Heart right ventricle (tissue), 16 donors: ENCODE data around the gene PXT1. TPM values are rescaled to one million over a fixed set of nuclear protein-coding genes. Genes with fewer than 3 reads are reported as not detected.

Experiments
- ATAC-seq, 8 donors: fragments of 200-7000 bp; cut with Tn5 transposase; one replicate each; pipeline ENCODE4 v1.9.1; 2020; ENCODE audit warnings: mild to moderate bottlenecking in 8 of 8, moderate library complexity in 8 of 8, moderate number of reproducible peaks in 1 of 8
- DNase-seq, 2 donors: peaks; one replicate each; pipeline ENCODE4 v3.0.0-alpha.2; 2020
- H3K27ac ChIP-seq, 10 donors: fragments of 200-600 bp; sonication (generic) in 2 of 10; one replicate each; pipeline versions ENCODE4 v1.5.0 to v1.8.0; 2020 to 2022; ENCODE audit warnings: mild to moderate bottlenecking in 3 of 10
- H3K27me3 ChIP-seq, 7 donors: fragments of 200-600 bp; one replicate each; pipeline ENCODE4 v1.8.0; 2021 to 2022; ENCODE audit warnings: mild to moderate bottlenecking in 2 of 7
- H3K36me3 ChIP-seq, 9 donors: fragments of 200-600 bp; sonication (generic) in 1 of 9; one replicate each; pipeline versions ENCODE4 v1.5.0 to v1.8.0; 2020 to 2022; ENCODE audit warnings: mild to moderate bottlenecking in 2 of 9
- H3K4me1 ChIP-seq, 9 donors: fragments of 200-600 bp; sonication (generic) in 1 of 9; one replicate each; pipeline versions ENCODE4 v1.5.0 to v1.8.0; 2020 to 2022; ENCODE audit warnings: mild to moderate bottlenecking in 4 of 9
- H3K4me3 ChIP-seq, 10 donors: fragments of 200-600 bp; sonication (generic) in 2 of 10; one replicate each; pipeline versions ENCODE4 v1.5.0 to v1.8.0; 2020 to 2022; ENCODE audit warnings: mild to moderate bottlenecking in 7 of 10, moderate library complexity in 2 of 10
- H3K9me3 ChIP-seq, 11 donors: fragments of 200-600 bp in 10 of 11; sonication (generic) in 2 of 11; one replicate each; pipeline versions ENCODE4 v1.5.0 to v1.8.0; 2013 to 2022; ENCODE audit warnings: mild to moderate bottlenecking in 2 of 11, control low read depth in 1 of 11, moderate library complexity in 1 of 11
- WGBS, 2 donors: extraction: QIAGEN DNeasy Blood & Tissue Kit; methylation state at CpG; one replicate each; pipeline ENCODE4 v1.1.7; 2013; ENCODE audit warnings: inconsistent platforms in 1 of 2; 5-methylcytosine and 5-hydroxymethylcytosine counted together
- intact Hi-C, 10 donors: fragments of 100-400 bp; cut with DNase I; formaldehyde crosslinking; loops; one replicate each; pipeline versions ENCODE4 v1.11.1 to v1.14.2; 2022
- polyA plus RNA-seq, 2 donors: library from polyadenylated mRNA; stranded (reverse); fragments of 200-250 nt; gene quantifications; one replicate each; pipeline ENCODE4 v1.2.3, GENCODE V29; 2013
- total RNA-seq, 10 donors: library from RNA; stranded (reverse); fragmentation: NEBNext Ultra II Directional in 3 of 10; extraction: Animal tissue kit (Norgen Biotek cat#: 25700) in 3 of 10; gene quantifications; one replicate each; pipeline versions ENCODE4 v1.2.1 to v1.2.4, GENCODE V29; 2021 to 2023
- TF ChIP-seq, protein P1 (sequence below), 9 donors: fragments of 200-600 bp; sonication (generic) in 2 of 9; IDR thresholded peaks; one replicate each; pipeline versions ENCODE4 v1.5.0 to v1.8.0; 2021 to 2022; ENCODE audit warnings: antibody characterized with exemption in 9 of 9, mild to moderate bottlenecking in 5 of 9, moderate library complexity in 1 of 9
- donor health status: Arrhythmogenic right ventricular cardiomyopathy.
- donor health status: ischemic (EF 13 %, LVEDD 7.1; RV severe dilation, severe dysfunction).
- donor health status: healthy with polysubstance abuse.
- donor health status: DM: no; HTN: yes; CAD: no.
- donor health status: DM: no; HTN: no; CAD: no.
- donor health status: ischemic (EF 25% LVEDD 6.9; RV normal size, moderate dysfunction).
- donor health status: ischemic (EF 25% LVEDD 5.7; RV mildly dilated, moderate dysfunction).
- donor health status: healthy.
- donor health status: DM: yes; HTN: yes; CAD: no.
- donor health status: Ischemic cardiomyopathy.
- donor health status: ischemic (EF 35%, LVEDD 5.7; RV mildly dilated, moderate dysfunction).
- donor health status: nonischemic (EF 11% LVEDD 7.7; RV severe dilation, severe dysfunction).
- donor health status: DM: yes; HTN: yes; CAD: no.
- donor health status: PGD.
- donor health status: ischemic (EF 29% LVEDD 5.4; RV normal size, mild dysfunction).
- donor health status: nonischemic (EF 23%, LVEDD 6.1; RV moderate dilation, normal function).

The PXT1 gene
- total and polyA plus RNA-seq, 12 donors: 0.15 to 0.34 (median 0.23) TPM; not detected in 5

DNA sequence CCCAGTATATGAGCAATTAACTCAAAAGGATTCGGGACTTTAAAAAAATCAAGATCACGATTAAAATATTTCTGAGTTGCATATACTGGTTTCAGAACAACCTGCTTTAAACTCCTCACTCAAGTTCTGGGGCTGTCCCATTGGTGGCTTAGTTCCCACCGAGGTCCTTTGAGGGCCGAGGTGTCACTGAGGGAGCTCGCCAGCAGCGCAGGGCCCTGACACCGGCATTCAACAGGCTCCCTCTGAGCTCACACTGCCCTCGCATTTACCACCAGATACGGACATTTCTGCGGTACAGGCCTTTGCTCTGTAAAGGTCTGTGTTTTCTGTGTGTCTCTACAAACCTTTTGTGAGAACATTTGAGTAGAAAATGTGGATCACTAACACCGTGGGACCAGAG lies 81.6 kb downstream of the PXT1 start:
- peak overlapping the region in 1 of 10 donors; percentile 30 for H3K27ac ChIP-seq
- DNase-seq (no peak), ATAC-seq (peak in 1 of 8 donors; percentile 28)
- H3K9me3 ChIP-seq: no peaks in the 10 kb centered on the region
- intact Hi-C loops: loop anchor here in 9 of 10 donors (2.0 to 10.0 kb wide), 6 partner anchors 20 to 336 kb away; partner anchors contain the start of genes MAPK14 (in 2 of the 9) and SLC26A8 (in 2 of the 9)
- no peaks in the 10 kb centered on the region for H3K36me3 ChIP-seq
- no peak overlapping the region for H3K4me3 ChIP-seq
- peaks cover 0 to 49% (median 25%) of the 10 kb centered on the region in 9 donors for H3K4me1 ChIP-seq
- TF ChIP-seq, protein P1, sequence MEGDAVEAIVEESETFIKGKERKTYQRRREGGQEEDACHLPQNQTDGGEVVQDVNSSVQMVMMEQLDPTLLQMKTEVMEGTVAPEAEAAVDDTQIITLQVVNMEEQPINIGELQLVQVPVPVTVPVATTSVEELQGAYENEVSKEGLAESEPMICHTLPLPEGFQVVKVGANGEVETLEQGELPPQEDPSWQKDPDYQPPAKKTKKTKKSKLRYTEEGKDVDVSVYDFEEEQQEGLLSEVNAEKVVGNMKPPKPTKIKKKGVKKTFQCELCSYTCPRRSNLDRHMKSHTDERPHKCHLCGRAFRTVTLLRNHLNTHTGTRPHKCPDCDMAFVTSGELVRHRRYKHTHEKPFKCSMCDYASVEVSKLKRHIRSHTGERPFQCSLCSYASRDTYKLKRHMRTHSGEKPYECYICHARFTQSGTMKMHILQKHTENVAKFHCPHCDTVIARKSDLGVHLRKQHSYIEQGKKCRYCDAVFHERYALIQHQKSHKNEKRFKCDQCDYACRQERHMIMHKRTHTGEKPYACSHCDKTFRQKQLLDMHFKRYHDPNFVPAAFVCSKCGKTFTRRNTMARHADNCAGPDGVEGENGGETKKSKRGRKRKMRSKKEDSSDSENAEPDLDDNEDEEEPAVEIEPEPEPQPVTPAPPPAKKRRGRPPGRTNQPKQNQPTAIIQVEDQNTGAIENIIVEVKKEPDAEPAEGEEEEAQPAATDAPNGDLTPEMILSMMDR (IDR thresholded peaks at IDR 0.05): no peak
- peaks cover 0 to 23% (median 4%) of the 10 kb centered on the region in 7 donors for H3K27me3 ChIP-seq
- 81 to 88% methylated on average over 11 of the region's 11 CpGs for WGBS, 2 donors

DNA sequence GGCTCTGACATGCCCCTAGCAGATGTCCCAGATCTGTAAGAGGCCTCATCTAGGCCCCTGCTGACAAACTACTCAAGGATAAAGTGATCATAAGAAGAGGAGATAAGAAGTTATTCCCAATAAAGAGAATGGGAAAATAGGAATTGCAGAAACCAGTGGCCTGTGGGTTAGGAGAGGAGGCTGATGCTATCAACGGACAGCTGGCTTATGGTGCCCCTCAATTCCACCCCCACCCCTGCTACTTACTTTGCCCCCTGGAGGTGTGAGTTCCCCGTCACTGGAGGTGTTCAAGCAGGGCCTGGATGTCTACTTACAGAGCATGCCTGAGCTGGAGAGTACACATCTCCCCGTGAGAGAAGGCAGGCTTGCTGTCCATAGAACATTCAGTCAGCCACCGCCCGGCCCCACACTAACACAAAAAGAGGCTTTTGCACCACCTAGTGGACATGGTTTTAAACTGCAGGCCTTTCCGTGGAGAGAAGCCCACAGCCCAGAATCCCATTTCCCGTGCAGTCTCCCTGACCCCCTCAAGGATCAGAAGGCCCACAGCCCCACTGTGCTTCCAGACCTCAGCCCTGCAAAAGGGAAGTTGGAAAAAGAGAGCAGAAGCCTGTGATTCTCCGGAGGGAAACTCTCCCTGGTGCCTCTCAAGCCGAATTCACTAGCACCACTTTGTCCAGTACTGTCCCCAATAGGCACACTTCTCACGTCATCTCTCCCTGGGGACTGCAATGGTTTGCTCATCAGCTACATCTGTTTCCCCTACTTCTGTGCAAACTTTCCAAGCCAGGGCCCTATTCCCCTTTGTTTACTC lies 82.2 kb downstream of the PXT1 start:
- peak overlapping the region in 3 of 10 donors; percentile 16 to 72 (median 30) for H3K27ac ChIP-seq
- TF ChIP-seq, protein P1 (IDR thresholded peaks at IDR 0.05): peak; percentile 76 to 89 (median 84)
- no peaks in the 10 kb centered on the region for H3K9me3 ChIP-seq
- peaks cover 0 to 52% (median 25%) of the 10 kb centered on the region in 9 donors for H3K4me1 ChIP-seq
- no peaks in the 10 kb centered on the region for H3K36me3 ChIP-seq
- DNase-seq: peak; percentile 60 to 80
- H3K4me3 ChIP-seq: no peak overlapping the region
- intact Hi-C loops: loop anchor here (1.0 to 10.0 kb wide), 9 partner anchors 19 to 336 kb away; partner anchors contain the start of genes MAPK14 (in 2 of the 10) and SLC26A8 (in 2 of the 10)
- WGBS, 2 donors: 19 to 21% methylated on average over 10 of the region's 10 CpGs
- peaks cover 0 to 29% (median 4%) of the 10 kb centered on the region in 7 donors for H3K27me3 ChIP-seq
- peak; percentile 79 to 93 (median 88) for ATAC-seq

DNA sequence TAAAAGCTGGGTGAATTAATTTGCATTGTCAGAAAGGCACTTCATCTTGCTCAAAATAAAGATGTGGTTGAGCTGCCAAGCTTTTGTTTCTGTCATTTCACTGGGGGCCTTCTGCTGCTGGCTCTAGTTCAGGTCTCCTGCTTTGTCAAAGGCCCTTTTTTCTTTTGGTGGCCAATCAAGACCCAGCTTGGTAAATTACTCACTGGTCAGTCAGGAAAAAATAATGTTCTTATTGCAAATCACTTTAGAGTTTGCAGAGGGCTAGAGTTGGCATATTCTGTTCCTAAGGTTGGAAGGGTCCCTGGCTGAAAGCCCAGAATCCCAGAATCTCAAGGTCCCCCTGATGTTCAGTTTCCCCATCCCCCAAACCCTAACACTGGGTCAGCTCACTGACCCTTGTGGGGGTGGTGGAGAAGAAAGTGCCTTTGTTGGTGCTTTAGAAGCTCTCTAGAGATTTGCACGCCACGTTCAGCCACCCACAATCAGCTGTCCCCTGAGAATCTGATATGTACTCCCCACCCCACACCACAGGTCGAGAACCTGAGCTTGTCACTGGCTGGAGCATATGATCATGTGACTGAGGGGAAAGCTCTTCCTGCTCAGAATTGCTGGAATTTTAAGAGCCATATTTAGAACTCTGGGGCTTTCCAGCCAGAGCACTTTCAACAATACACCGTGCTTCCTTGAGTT lies 84.3 kb downstream of the PXT1 start:
- H3K36me3 ChIP-seq: no peaks in the 10 kb centered on the region
- ATAC-seq (peak; percentile 43 to 73 (median 57)), DNase-seq (no peak)
- H3K27me3 ChIP-seq: peaks cover 0 to 50% (median 15%) of the 10 kb centered on the region in 7 donors
- WGBS, 2 donors: 19 to 29% methylated on average over 4 of the region's 4 CpGs
- peaks cover 0 to 46% (median 25%) of the 10 kb centered on the region in 9 donors for H3K4me1 ChIP-seq
- no peak overlapping the region for H3K4me3 ChIP-seq
- intact Hi-C loops: loop anchor here in 7 of 10 donors (2.0 to 10.0 kb wide), 5 partner anchors 18 to 334 kb away; partner anchors contain the start of genes MAPK14 (in 2 of the 7) and SLC26A8 (in 2 of the 7)
- no peaks in the 10 kb centered on the region for H3K9me3 ChIP-seq
- peak overlapping the region in 7 of 10 donors; percentile 16 to 72 (median 39) for H3K27ac ChIP-seq
- TF ChIP-seq, protein P1 (IDR thresholded peaks at IDR 0.05): no peak

DNA sequence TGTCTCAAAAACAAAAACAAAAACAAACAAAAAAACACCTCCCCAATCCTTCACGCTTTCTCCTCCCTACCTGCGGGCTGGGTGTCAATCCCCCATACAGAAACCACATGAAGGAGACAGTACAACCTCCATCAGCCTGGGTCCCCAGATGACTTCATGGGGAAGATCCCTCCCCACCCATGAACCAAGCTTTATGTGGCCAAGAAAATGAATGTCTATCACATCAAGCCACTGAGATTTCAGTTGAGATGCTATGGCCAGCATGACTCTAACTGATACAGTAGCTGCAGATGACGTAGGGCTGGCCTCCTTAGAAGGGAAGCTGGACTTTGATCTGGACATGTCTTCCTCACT lies 84.8 kb downstream of the PXT1 start:
- Histone ChIP-seq H3K27me3 (peaks cover 0 to 55% (median 17%) of the 10 kb centered on the region in 7 donors), H3K4me3 (no peak overlapping the region), H3K9me3 (peaks cover 0 to 2% (median 0%) of the 10 kb centered on the region in 11 donors), H3K4me1 (peaks cover 0 to 46% (median 25%) of the 10 kb centered on the region in 9 donors), H3K27ac (peak overlapping the region in 5 of 10 donors; percentile 31 to 72 (median 48)), H3K36me3 (no peaks in the 10 kb centered on the region)
- DNase-seq: no peak
- 86 to 88% methylated on average over 3 of the region's 3 CpGs for WGBS, 2 donors
- TF ChIP-seq, protein P1 (IDR thresholded peaks at IDR 0.05): no peak
- ATAC-seq: peak in 1 of 8 donors; percentile 13
- intact Hi-C loops: loop anchor here in 7 of 10 donors (2.0 to 10.0 kb wide), 5 partner anchors 17 to 333 kb away; partner anchors contain the start of genes MAPK14 (in 2 of the 7) and SLC26A8 (in 2 of the 7)
